ENCODE measurements around the gene ZNF837. TPM values are rescaled to one million over a fixed set of nuclear protein-coding genes. Genes with fewer than 3 reads are reported as not detected.

Gene ZNF837
- total and polyA plus RNA-seq, 2 of the 13 experiments (the other 11 are each of a cell fraction or from before 2014, with no cell fraction given), result 0.29 to 1.3 TPM

DNA sequence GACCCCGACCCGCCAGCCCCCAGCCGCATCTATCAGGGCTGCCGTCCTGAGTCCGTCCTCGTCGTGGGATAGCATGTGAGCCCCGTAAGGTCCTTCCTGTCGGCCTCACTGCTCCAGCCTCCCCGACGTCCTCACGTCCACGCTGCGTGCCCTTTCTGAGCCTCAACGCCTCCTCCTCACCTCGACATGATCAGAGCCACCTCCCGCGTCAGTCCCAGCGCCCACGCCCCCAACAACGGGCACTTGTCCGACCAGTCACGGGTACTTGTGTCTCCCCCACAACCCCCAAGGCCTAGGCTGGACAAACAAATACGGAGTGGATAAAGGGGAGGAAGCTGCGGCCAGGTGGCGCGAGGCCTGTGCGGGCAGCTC, 18.9 kb downstream of the ZNF837 start (continued):
- TF ChIP-seq, protein P1, sequence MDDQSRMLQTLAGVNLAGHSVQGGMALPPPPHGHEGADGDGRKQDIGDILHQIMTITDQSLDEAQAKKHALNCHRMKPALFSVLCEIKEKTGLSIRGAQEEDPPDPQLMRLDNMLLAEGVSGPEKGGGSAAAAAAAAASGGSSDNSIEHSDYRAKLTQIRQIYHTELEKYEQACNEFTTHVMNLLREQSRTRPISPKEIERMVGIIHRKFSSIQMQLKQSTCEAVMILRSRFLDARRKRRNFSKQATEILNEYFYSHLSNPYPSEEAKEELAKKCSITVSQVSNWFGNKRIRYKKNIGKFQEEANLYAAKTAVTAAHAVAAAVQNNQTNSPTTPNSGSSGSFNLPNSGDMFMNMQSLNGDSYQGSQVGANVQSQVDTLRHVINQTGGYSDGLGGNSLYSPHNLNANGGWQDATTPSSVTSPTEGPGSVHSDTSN (CRISPR knock-in tag; IDR thresholded peaks at IDR 0.05; ENCODE audit: borderline replicate concordance), result no peak
- TF ChIP-seq SSRP1 (CRISPR knock-in tag; IDR thresholded peaks at IDR 0.05) (no peak; the same call in 1 of the 2 replicates), WIZ (CRISPR knock-in tag; IDR thresholded peaks at IDR 0.05) (0 out of 2 replicates have a peak, but pooled peaks have one; percentile 62), POLR2G (IDR thresholded peaks at IDR 0.05; ENCODE audit: low read depth, low read length) (no peak), RARA (CRISPR knock-in tag; IDR thresholded peaks at IDR 0.05) (no peak), EED (CRISPR knock-in tag; IDR thresholded peaks at IDR 0.05) (peak; percentile 65; the same call in 1 of the 2 replicates), SOX13 (IDR thresholded peaks at IDR 0.05) (no peak), SOX13 (CRISPR knock-in tag; conservative IDR thresholded peaks at IDR 0.05 in 1 of 2, IDR thresholded peaks at IDR 0.05 in 1 of 2) (no peak), ZNF12 (CRISPR knock-in tag; IDR thresholded peaks at IDR 0.05) (peak; percentile 10; the same call in 1 of the 2 replicates), HNRNPLL (IDR thresholded peaks at IDR 0.05; ENCODE audit: low read depth, low read length, poor library complexity, severe bottlenecking) (no peak), ZNF501 (CRISPR knock-in tag; IDR thresholded peaks at IDR 0.05) (peak; percentile 44; the same call in 1 of the 2 replicates), NFIC (IDR thresholded peaks at IDR 0.05; ENCODE audit: low read length) (no peak), GTF3A (CRISPR knock-in tag; conservative IDR thresholded peaks at IDR 0.05) (no peak), PITX1 (CRISPR knock-in tag; IDR thresholded peaks at IDR 0.05) (no peak), FOXP1 (IDR thresholded peaks at IDR 0.05) (no peak), FOXP1 (CRISPR knock-in tag; IDR thresholded peaks at IDR 0.05) (no peak), HOXA3 (CRISPR knock-in tag; IDR thresholded peaks at IDR 0.05) (no peak), GZF1 (CRISPR knock-in tag; IDR thresholded peaks at IDR 0.05) (no peak), ZMYM2 (CRISPR knock-in tag; IDR thresholded peaks at IDR 0.05) (no peak), SP1 (IDR thresholded peaks at IDR 0.05) (no peak), SP1 (CRISPR knock-in tag; IDR thresholded peaks at IDR 0.05) (peak; percentile 8; the same call in 1 of the 2 replicates), LCORL (IDR thresholded peaks at IDR 0.05) (no peak), LCORL (CRISPR knock-in tag; IDR thresholded peaks at IDR 0.05) (peak; percentile 8; the same call in 1 of the 2 replicates), ZNF891 (CRISPR knock-in tag; IDR thresholded peaks at IDR 0.05) (no peak), ZNF644 (CRISPR knock-in tag; IDR thresholded peaks at IDR 0.05; ENCODE audit: low read depth) (no peak)
- TF ChIP-seq, protein P2, sequence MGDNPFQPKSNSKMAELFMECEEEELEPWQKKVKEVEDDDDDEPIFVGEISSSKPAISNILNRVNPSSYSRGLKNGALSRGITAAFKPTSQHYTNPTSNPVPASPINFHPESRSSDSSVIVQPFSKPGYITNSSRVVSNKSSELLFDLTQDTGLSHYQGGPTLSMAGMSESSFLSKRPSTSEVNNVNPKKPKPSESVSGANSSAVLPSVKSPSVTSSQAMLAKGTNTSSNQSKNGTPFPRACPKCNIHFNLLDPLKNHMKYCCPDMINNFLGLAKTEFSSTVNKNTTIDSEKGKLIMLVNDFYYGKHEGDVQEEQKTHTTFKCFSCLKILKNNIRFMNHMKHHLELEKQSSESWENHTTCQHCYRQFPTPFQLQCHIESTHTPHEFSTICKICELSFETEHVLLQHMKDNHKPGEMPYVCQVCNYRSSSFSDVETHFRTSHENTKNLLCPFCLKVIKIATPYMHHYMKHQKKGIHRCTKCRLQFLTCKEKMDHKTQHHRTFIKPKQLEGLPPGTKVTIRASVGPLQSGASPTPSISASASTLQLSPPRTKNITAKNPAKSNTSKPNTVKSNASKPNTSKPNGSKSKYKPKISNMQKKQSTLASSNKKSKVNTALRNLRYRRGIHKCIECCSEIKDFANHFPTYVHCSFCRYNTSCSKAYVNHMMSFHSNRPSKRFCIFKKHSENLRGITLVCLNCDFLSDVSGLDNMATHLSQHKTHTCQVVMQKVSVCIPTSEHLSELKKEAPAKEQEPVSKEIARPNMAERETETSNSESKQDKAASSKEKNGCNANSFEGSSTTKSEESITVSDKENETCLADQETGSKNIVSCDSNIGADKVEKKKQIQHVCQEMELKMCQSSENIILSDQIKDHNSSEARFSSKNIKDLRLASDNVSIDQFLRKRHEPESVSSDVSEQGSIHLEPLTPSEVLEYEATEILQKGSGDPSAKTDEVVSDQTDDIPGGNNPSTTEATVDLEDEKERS (CRISPR knock-in tag; IDR thresholded peaks at IDR 0.05), result peak; percentile 87; the same call in 1 of the 2 replicates
- TF ChIP-seq, protein P3, sequence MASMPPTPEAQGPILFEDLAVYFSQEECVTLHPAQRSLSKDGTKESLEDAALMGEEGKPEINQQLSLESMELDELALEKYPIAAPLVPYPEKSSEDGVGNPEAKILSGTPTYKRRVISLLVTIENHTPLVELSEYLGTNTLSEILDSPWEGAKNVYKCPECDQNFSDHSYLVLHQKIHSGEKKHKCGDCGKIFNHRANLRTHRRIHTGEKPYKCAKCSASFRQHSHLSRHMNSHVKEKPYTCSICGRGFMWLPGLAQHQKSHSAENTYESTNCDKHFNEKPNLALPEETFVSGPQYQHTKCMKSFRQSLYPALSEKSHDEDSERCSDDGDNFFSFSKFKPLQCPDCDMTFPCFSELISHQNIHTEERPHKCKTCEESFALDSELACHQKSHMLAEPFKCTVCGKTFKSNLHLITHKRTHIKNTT (CRISPR knock-in tag; IDR thresholded peaks at IDR 0.05), result no peak
- TF ChIP-seq, protein P4, sequence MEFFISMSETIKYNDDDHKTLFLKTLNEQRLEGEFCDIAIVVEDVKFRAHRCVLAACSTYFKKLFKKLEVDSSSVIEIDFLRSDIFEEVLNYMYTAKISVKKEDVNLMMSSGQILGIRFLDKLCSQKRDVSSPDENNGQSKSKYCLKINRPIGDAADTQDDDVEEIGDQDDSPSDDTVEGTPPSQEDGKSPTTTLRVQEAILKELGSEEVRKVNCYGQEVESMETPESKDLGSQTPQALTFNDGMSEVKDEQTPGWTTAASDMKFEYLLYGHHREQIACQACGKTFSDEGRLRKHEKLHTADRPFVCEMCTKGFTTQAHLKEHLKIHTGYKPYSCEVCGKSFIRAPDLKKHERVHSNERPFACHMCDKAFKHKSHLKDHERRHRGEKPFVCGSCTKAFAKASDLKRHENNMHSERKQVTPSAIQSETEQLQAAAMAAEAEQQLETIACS (CRISPR knock-in tag; IDR thresholded peaks at IDR 0.05), result no peak
- TF ChIP-seq, protein P5, sequence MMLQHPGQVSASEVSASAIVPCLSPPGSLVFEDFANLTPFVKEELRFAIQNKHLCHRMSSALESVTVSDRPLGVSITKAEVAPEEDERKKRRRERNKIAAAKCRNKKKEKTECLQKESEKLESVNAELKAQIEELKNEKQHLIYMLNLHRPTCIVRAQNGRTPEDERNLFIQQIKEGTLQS (CRISPR knock-in tag; IDR thresholded peaks at IDR 0.05), result no peak
